Astrocyte (in vitro differentiated cells and primary cell): ENCODE data around the gene NPAS3.

Experiments
- CTCF ChIP-seq: IDR thresholded peaks from 2 replicates; pipeline ENCODE4 v1.5.1; 2011; ENCODE audit warnings: low read depth, mild to moderate bottlenecking, inconsistent platforms, low read length, moderate library complexity; ENCODE audit not compliant: insufficient read depth
- EZH2 ChIP-seq: IDR thresholded peaks from 2 replicates; pipeline ENCODE4 v1.6.1; 2012; ENCODE audit warnings: mild to moderate bottlenecking, low read length, inconsistent platforms; ENCODE audit not compliant: insufficient read depth

GRCh38 chr14:33792009-33792719, 853.5 kb downstream of the NPAS3 start:
- TF ChIP-seq CTCF (no peak), EZH2 (no peak)
